ENCODE results near the gene PODXL.
A peak's percentile ranks its signal among the peaks of the same experiment; 100 is the strongest.
"Not testable (repeated sequence)": the region's sequence is repeated elsewhere in the genome, so short reads cannot be mapped to it uniquely, and the experiment has no call there.

PODXL gene

DNA sequence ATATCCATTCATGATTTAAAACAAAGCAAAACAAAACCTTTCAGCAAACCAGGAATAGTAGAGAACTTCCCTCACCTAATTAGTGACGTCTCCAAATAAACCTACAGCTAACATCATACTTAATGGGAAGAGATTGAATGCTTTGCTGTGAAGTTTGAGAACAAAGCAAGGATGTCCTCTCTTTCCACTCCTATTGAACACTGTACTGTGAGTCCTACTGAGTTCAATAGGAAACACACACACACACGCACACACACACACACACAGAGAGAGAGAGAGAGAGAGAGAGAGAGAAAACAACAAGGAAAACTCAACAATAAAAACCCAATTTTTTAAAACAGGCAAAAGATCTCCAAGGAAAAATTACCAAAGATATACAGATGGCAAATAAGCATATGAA lies 32.3 kb downstream of the PODXL start:
- FAIRE-seq, result no peak
- TF ChIP-seq, protein P1, sequence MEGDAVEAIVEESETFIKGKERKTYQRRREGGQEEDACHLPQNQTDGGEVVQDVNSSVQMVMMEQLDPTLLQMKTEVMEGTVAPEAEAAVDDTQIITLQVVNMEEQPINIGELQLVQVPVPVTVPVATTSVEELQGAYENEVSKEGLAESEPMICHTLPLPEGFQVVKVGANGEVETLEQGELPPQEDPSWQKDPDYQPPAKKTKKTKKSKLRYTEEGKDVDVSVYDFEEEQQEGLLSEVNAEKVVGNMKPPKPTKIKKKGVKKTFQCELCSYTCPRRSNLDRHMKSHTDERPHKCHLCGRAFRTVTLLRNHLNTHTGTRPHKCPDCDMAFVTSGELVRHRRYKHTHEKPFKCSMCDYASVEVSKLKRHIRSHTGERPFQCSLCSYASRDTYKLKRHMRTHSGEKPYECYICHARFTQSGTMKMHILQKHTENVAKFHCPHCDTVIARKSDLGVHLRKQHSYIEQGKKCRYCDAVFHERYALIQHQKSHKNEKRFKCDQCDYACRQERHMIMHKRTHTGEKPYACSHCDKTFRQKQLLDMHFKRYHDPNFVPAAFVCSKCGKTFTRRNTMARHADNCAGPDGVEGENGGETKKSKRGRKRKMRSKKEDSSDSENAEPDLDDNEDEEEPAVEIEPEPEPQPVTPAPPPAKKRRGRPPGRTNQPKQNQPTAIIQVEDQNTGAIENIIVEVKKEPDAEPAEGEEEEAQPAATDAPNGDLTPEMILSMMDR (IDR thresholded peaks at IDR 0.05; ENCODE audit: insufficient read depth, missing control alignments), result no peak
- DNase-seq (ENCODE audit: insufficient read length, low spot score), result no peak

DNA sequence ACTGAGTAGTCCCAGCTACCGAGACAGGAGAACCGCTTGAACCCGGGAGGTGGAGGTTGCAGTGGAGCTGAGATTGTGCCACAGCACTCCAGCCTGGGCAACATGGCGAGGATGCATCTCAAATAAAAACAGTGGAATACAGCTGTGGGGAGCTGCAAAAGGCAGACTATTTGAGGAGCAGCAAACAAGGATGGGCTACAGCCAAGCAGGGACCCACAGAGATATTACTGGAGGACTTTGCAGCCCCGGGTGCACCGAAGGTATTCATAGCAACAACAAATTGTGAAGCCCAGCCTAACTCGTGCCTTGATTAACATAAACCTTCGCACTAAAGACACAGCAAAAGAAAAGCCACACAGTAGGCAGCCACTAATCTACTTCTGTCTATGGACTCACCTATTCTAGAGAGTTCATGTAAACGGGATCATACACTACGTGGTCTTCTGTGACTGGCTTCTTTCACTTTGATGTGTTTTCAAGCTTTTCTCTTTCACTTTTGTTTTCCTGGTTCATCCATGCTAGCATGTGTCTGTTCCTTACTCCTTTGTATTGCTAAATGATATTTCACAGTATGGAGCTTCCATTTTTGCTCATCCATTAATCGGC lies 34.0 kb downstream of the PODXL start:
- no peak for DNase-seq (ENCODE audit: insufficient read length, low spot score)
- FAIRE-seq, result no peak
- TF ChIP-seq, protein P1 (IDR thresholded peaks at IDR 0.05; ENCODE audit: insufficient read depth, missing control alignments), result no peak

DNA sequence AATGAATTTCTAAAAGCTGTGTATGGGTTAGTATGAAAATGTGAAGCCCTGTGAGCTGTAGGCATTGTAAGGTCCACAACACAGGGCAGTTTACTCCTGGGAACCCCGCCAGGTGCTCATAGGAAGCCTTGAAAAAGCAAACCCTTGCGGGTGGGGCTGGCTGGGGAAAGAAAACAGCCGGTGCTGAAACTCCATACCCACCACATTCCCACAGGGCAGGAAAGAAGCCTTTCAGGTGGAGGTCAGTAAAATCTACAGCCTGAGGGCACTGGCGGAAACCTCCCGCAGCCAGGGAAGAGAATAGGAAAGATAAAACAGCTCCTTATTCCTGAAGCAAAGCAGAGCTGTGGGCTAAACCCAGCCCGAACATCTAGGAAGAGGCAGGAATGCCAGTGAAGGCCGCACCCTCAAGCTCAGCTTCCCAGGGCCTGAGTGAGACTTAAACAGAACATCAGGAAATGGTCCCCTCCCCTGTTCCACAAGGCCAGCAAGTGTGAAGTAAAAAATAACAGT lies 34.7 kb downstream of the PODXL start:
- TF ChIP-seq, protein P1 (IDR thresholded peaks at IDR 0.05; ENCODE audit: insufficient read depth, missing control alignments), result no peak
- DNase-seq (ENCODE audit: insufficient read length, low spot score) (no peak), FAIRE-seq (no peak)

DNA sequence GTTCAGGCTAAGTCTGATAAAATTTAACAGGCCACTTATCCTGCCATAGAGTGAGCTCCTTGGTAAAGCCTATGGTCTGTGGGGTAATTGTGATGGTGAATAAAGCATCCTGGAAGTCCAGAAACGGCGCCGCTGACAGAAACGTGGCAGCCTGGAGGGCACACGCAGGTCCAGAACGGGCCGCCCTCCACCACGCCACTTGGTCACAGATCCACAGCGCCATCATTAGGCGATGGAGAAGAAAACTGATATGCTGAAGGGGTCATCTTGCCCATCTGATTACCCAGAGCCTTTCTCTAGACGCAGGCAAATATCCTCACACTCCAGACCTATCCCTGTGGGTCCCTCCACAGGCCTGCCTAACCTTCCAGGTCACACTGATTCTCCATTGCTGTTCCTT lies 37.8 kb downstream of the PODXL start:
- no peak for FAIRE-seq
- no peak for DNase-seq (ENCODE audit: insufficient read length, low spot score)
- TF ChIP-seq, protein P1 (IDR thresholded peaks at IDR 0.05; ENCODE audit: insufficient read depth, missing control alignments), result no peak

DNA sequence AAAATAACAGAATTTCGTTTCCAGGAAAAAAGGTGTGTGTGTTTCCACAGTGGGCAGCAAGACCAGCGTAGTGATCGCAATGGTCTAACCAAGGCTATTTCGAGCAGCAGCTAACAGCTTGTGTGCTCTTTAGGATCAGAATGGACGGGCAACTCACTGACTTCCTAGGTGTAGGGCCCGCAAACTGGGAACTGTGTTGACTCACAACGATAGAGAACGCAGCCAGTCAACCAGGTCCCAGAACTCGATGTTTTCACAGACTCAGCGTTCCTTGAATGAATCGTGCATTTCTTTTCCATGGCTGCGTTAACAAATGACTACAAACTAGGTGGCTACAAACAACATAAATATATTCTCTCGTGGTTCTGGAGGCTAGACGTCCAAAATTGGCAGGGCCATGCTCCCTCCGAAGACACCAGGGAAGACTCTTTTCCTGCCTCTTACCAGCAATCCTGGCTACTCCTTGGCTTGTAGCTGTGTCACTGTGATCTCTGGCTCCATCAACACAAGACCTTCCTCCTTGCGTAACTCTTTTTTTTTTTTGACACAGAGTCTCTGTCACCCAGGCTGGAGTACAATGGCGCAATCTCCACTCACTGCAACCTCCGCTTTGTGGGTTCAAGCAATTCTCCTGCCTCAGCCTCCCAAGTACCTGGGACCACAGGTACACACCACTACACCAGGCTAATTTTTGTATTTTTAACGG lies 39.1 kb downstream of the PODXL start:
- TF ChIP-seq, protein P1 (IDR thresholded peaks at IDR 0.05; ENCODE audit: insufficient read depth, missing control alignments), result no peak
- no peak for FAIRE-seq
- DNase-seq (ENCODE audit: insufficient read length, low spot score), result no peak

DNA sequence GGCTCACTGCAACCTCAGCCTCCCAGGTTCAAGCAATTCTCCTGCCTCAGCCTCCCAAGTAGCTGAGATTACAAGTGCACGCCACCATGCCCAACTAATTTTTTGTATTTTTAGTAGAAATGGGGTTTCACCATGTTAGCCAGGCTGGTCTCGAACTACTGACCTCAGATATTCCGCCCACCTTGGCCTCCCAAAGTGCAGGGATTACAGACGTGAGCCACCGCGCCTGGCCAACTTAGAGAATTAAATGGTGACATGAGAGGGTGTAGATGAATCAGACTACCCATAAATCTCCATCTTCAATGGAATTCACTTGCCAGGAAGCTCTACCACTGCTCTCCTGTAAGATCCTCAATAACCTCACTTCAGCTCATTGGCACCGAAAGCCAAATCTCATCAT lies 41.0 kb downstream of the PODXL start:
- not testable (repeated sequence) for DNase-seq (ENCODE audit: insufficient read length, low spot score); FAIRE-seq

DNA sequence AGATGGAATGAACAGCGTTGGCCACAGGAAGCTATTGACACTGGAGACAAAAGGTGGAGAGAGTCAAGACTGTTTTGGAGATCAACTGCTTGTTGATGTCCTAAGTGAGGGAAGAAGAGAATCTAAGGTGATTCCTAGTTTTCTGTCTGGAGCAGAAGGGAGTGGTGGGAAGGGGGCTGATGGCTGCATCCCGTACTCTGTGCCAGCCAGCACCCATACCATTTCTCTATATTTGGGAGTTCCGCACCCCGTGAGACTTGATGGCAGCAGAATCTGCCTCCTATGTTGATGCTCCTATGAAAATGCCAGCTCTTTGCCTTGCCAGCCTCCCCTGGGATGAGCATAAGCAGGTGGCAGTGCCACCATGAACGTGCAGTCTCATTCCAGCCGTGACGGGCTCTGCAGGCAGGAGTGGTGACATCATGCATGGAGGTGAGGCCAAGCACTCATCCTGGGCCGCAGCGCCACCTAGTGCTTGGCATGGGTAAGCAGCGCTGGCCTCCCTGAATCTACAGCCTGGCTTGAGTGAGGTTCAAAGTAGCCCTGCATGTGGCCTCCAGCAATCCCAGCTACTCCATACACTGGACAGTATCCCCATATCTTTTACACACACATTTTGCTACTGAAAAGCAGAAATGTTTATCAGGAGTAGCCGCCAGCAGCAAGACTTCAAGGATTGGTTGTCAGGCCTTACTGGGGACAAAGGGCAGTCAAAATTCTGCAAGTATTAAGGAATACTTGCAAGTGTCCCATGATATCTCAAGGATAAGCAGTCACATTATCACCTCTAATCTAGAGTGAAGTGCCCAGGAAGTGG lies 43.0 kb downstream of the PODXL start:
- DNase-seq (ENCODE audit: insufficient read length, low spot score) (no peak), FAIRE-seq (no peak)
- TF ChIP-seq, protein P1 (IDR thresholded peaks at IDR 0.05; ENCODE audit: insufficient read depth, missing control alignments), result peak; percentile 86

Data from D721Med (cell line).